Measurements from ENCODE around the gene RERG.

GRCh38 chr12:15123401-15123800 lies 97.8 kb downstream of the RERG start:
- TF ChIP-seq FOXM1 (IDR thresholded peaks at IDR 0.05; ENCODE audit: borderline replicate concordance, low read depth) (no peak), EP300 (IDR thresholded peaks at IDR 0.05; ENCODE audit: borderline replicate concordance) (no peak), YY1 (IDR thresholded peaks at IDR 0.05; ENCODE audit: low read depth) (no peak), RAD21 (IDR thresholded peaks at IDR 0.05; ENCODE audit: low read depth) (no peak), TAF1 (IDR thresholded peaks at IDR 0.05; ENCODE audit: low read depth) (no peak), EGR1 (IDR thresholded peaks at IDR 0.05) (no peak), CEBPB (IDR thresholded peaks at IDR 0.05) (no peak), CREB1 (IDR thresholded peaks at IDR 0.05; ENCODE audit: low read depth) (no peak), ZBTB7A (IDR thresholded peaks at IDR 0.05; ENCODE audit: low read depth) (no peak)
- TF ChIP-seq, protein P1, sequence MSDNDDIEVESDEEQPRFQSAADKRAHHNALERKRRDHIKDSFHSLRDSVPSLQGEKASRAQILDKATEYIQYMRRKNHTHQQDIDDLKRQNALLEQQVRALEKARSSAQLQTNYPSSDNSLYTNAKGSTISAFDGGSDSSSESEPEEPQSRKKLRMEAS (IDR thresholded peaks at IDR 0.05): no peak
